HCT116 (cell line): ENCODE measurements around the gene TRIM27. TPM values are rescaled to one million over a fixed set of nuclear protein-coding genes. Genes with fewer than 3 reads are reported as not detected.

Source experiments
- ATAC-seq: fragments of 200-7000 bp; cut with Tn5 transposase; 2 replicates; pipeline ENCODE4 v1.9.1; 2020; ENCODE audit warnings: mild to moderate bottlenecking, moderate library complexity
- BruUV-seq: library from RNA; stranded (reverse); fragments of 400-500 nt; replicated peaks from 2 replicates; lab custom pipeline; 2021; lab: Mats Ljungman, UMichigan
- CTCF ChIA-PET: fragments of 300-600 bp; sonication (Branson Sonifier 250); formaldehyde crosslinking; loops from one replicate; lab custom pipeline; 2021; ENCODE audit warnings: antibody characterized with exemption; lab: Charles Lee
- POLR2A ChIA-PET: fragments of 300-600, 350-600 bp; sonication (Branson Sonifier 250); formaldehyde crosslinking; loops from one replicate; lab custom pipeline; 2021; ENCODE audit warnings: antibody characterized with exemption; lab: Charles Lee
- RAD21 ChIA-PET, 2 experiments: fragments of 300-600 bp; sonication (Branson Sonifier 250); formaldehyde crosslinking; loops; one replicate each; lab custom pipeline; 2023; ENCODE audit warnings: low total read pairs in 2 of 2; ENCODE audit not compliant: uncharacterized antibody in 2 of 2, unreplicated experiment in 2 of 2, low non-redundant PET in 1 of 2; lab: Charles Lee
- DNase-seq: peaks from one replicate; pipeline ENCODE4 v3.0.0-alpha.2; 2010; ENCODE audit warnings: low read depth, low spot score
- H2AFZ ChIP-seq: fragments of 200-600 bp; shearing (Covaris generic), sonication (generic); 2 replicates; pipeline ENCODE4 v1.6.1; 2017; ENCODE audit warnings: low read depth, mixed run types, mixed read lengths, antibody characterized with exemption, low read length; ENCODE audit not compliant: poor library complexity, severe bottlenecking
- H3K27ac ChIP-seq: 2 replicates; pipeline ENCODE4 v1.5.1; 2012; ENCODE audit warnings: low read depth, low read length
- H3K27me3 ChIP-seq: fragments of 200-600 bp; sonication (generic); 2 replicates; pipeline ENCODE4 v1.6.1; 2016; ENCODE audit warnings: mixed run types, low read length, mixed read lengths; ENCODE audit not compliant: insufficient read depth
- H3K36me3 ChIP-seq, 2 experiments: fragments of 200-500 bp in 1 of 2; fragments of 200-600 bp in 1 of 2; sonication (Bioruptor generic) in 1 of 2; sonication (generic) in 1 of 2; 2 replicates each; pipeline versions ENCODE4 v1.5.1 to v1.6.1; 2014 to 2016; ENCODE audit warnings: low read length in 2 of 2, inconsistent platforms in 1 of 2, mixed read lengths in 1 of 2, mixed run types in 1 of 2; ENCODE audit not compliant: insufficient read depth in 2 of 2, control insufficient read depth in 1 of 2
- H3K4me1 ChIP-seq, 2 experiments: fragments of 200-600 bp in 1 of 2; sonication (generic) in 1 of 2; 2 replicates each; pipeline versions ENCODE4 v1.5.1 to v1.6.1; 2012 to 2017; ENCODE audit warnings: low read length in 2 of 2, inconsistent platforms in 1 of 2, mild to moderate bottlenecking in 1 of 2, mixed read lengths in 1 of 2, mixed run types in 1 of 2, moderate library complexity in 1 of 2; ENCODE audit not compliant: insufficient read depth in 2 of 2, control insufficient read depth in 1 of 2
- H3K4me2 ChIP-seq: fragments of 200-600 bp; sonication (generic); 2 replicates; pipeline ENCODE4 v1.6.1; 2017; ENCODE audit warnings: mixed run types, low read length, mixed read lengths
- H3K4me3 ChIP-seq, 2 experiments: fragments of 200-600 bp in 1 of 2; sonication (generic) in 1 of 2; replicated peaks in 1 of 2; 2 replicates each; pipeline ENCODE4 v1.5.1; 2011 to 2016; ENCODE audit warnings: low read length in 2 of 2, control low read depth in 1 of 2, low read depth in 1 of 2, mild to moderate bottlenecking in 1 of 2, mixed read lengths in 1 of 2, mixed run types in 1 of 2
- H3K79me2 ChIP-seq: fragments of 200-600 bp; sonication (generic); 2 replicates; pipeline ENCODE4 v1.6.1; 2017; ENCODE audit warnings: mild to moderate bottlenecking, mixed run types, low read length, moderate library complexity, mixed read lengths; ENCODE audit not compliant: insufficient read depth
- H3K9ac ChIP-seq: fragments of 200-600 bp; sonication (generic); 2 replicates; pipeline ENCODE4 v1.6.1; 2016; ENCODE audit warnings: low read length, mixed read lengths
- H3K9me2 ChIP-seq: fragments of 200-600 bp; sonication (generic), shearing (Covaris generic); 2 replicates; pipeline ENCODE4 v1.6.1; 2017; ENCODE audit warnings: mixed run types, mild to moderate bottlenecking, moderate library complexity; ENCODE audit not compliant: insufficient read depth
- H3K9me3 ChIP-seq, 2 experiments: fragments of 200-500 bp in 1 of 2; fragments of 200-600 bp in 1 of 2; sonication (Bioruptor generic) in 1 of 2; sonication (generic) in 1 of 2; 2 replicates each; pipeline ENCODE4 v1.6.1; 2014 to 2017; ENCODE audit warnings: low read length in 2 of 2, mixed read lengths in 2 of 2, inconsistent platforms in 1 of 2, low read depth in 1 of 2, mild to moderate bottlenecking in 1 of 2, mixed run types in 1 of 2, moderate library complexity in 1 of 2; ENCODE audit not compliant: control insufficient read depth in 1 of 2, insufficient read depth in 1 of 2
- H4K20me1 ChIP-seq: fragments of 200-600 bp; sonication (generic), shearing (Covaris generic); 2 replicates; pipeline ENCODE4 v1.6.1; 2017; ENCODE audit warnings: mixed run types, mild to moderate bottlenecking, moderate library complexity; ENCODE audit not compliant: insufficient read depth
- CBX3 ChIP-seq: IDR thresholded peaks from 2 replicates; pipeline ENCODE4 v1.6.1; 2012; ENCODE audit warnings: low read depth
- CTCF ChIP-seq, 3 experiments: fragments of 200-600 bp in 1 of 3; sonication (generic) in 1 of 3; IDR thresholded peaks in 2 of 3; conservative IDR thresholded peaks in 1 of 3; 2 replicates each; pipeline ENCODE4 v1.5.1; 2012 to 2017; ENCODE audit warnings: low read depth in 2 of 3, low read length in 2 of 3, antibody characterized with exemption in 1 of 3, borderline replicate concordance in 1 of 3, control low read depth in 1 of 3, mild to moderate bottlenecking in 1 of 3, mixed read lengths in 1 of 3, mixed run types in 1 of 3, moderate library complexity in 1 of 3; ENCODE audit not compliant: insufficient read depth in 1 of 3
- RAD21 ChIP-seq: IDR thresholded peaks from 2 replicates; pipeline ENCODE4 v1.6.1; 2012; ENCODE audit warnings: low read depth, mild to moderate bottlenecking
- REST ChIP-seq: IDR thresholded peaks from 2 replicates; pipeline ENCODE4 v1.6.1; 2012; ENCODE audit warnings: low read depth
- intact Hi-C: fragments of 100-400 bp; cut with micrococcal nuclease; formaldehyde crosslinking; loops from 2 replicates; pipeline ENCODE4 v1.10.0; 2022
- total RNA-seq: library from RNA; stranded (reverse); gene quantifications from one replicate; pipeline ENCODE4 v1.2.1, GENCODE V29; 2021; ENCODE audit not compliant: unreplicated experiment

Gene TRIM27
- total RNA-seq, 1 experiment from 2014 or later, result 62.5 TPM

GRCh38 chr6:28864326-28864923 is 59.4 kb downstream of the TRIM27 start:
- intact Hi-C loops, result loop anchor here (2.0 kb wide), 1 partner anchor 32 kb away; no protein-coding TSS in a partner anchor
- peak overlapping the region; percentile 55 for H3K9ac ChIP-seq
- H3K4me3 ChIP-seq, result peak overlapping the region; percentile 51 to 59
- peaks cover 11 to 27% of the 10 kb centered on the region in 2 experiments; a peak in 3 of 4 replicates for H3K4me1 ChIP-seq
- DNase-seq, result no peak
- H3K4me2 ChIP-seq, result peak overlapping the region; percentile 92
- H4K20me1 ChIP-seq, result no peaks in the 10 kb centered on the region
- ATAC-seq, result peak; percentile 10; the same call in 1 of the 2 replicates
- ChIA-PET CTCF (interaction anchor here (1.7 kb wide), 1 partner anchor 27 kb away, joined by 7 read pairs; no protein-coding TSS in a partner anchor), RAD21 (no interaction called here), POLR2A (interaction anchor here (1.4 kb wide), 1 partner anchor 18 kb away, joined by 4 read pairs; no protein-coding TSS in a partner anchor)
- no peaks in the 10 kb centered on the region for H3K9me3 ChIP-seq
- BruUV-seq, result no TSS peak
- H2AFZ ChIP-seq, result peak overlapping the region; percentile 96
- peak; percentile 84; the same call in 1 of the 2 replicates for TF ChIP-seq CBX3
- TF ChIP-seq RAD21, result peak; percentile 56
- TF ChIP-seq REST, result no peak
- TF ChIP-seq CTCF (IDR thresholded peaks at IDR 0.05 in 2 of 3, conservative IDR thresholded peaks at IDR 0.05 in 1 of 3; ENCODE audit: borderline replicate concordance in 1 of 3, insufficient read depth in 1 of 3, low read depth in 2 of 3, low read length in 2 of 3), result peak in 2 of 3 experiments; percentile 19 to 39; a peak in 2 of 6 replicates
- H3K36me3 ChIP-seq, result no peaks in the 10 kb centered on the region
- H3K9me2 ChIP-seq, result no peaks in the 10 kb centered on the region
- peak overlapping the region; percentile 61 for H3K27ac ChIP-seq
- H3K79me2 ChIP-seq, result no peaks in the 10 kb centered on the region
- no peaks in the 10 kb centered on the region for H3K27me3 ChIP-seq
